IMR-90 (cell line): ENCODE results near the gene CCDC167.

Experiments
- CHD1 ChIP-seq: IDR thresholded peaks from 2 replicates; pipeline ENCODE4 v1.6.1; 2012; ENCODE audit warnings: low read depth, low read length, improper control_type of control experiment
- FOS ChIP-seq: fragments of 150-350 bp; IDR thresholded peaks from 2 replicates; pipeline ENCODE4 v1.6.1; 2016; ENCODE audit warnings: low read depth, low read length
- MAFK ChIP-seq: IDR thresholded peaks from 2 replicates; pipeline ENCODE4 v1.6.1; 2012; ENCODE audit warnings: low read depth, low read length, improper control_type of control experiment
- MAZ ChIP-seq: IDR thresholded peaks from 2 replicates; pipeline ENCODE4 v1.6.1; 2012; ENCODE audit warnings: low read depth, mild to moderate bottlenecking, low read length, improper control_type of control experiment, moderate library complexity, borderline replicate concordance
- MXI1 ChIP-seq: IDR thresholded peaks from 2 replicates; pipeline ENCODE4 v1.6.1; 2012; ENCODE audit warnings: low read depth, mild to moderate bottlenecking, low read length, moderate library complexity, borderline replicate concordance
- POLR2A ChIP-seq: IDR thresholded peaks from 2 replicates; pipeline ENCODE4 v1.6.1; 2012; ENCODE audit warnings: mild to moderate bottlenecking, low read depth, low read length
- RAD21 ChIP-seq: IDR thresholded peaks from 2 replicates; pipeline ENCODE4 v1.6.1; 2012; ENCODE audit warnings: low read length, improper control_type of control experiment
- TF ChIP-seq, protein P1 (sequence below): conservative IDR thresholded peaks from 2 replicates; pipeline ENCODE4 v1.5.1; 2012; ENCODE audit warnings: mild to moderate bottlenecking, low read depth, low read length, improper control_type of control experiment
- TF ChIP-seq, protein P2 (sequence below): fragments of 150-350 bp; IDR thresholded peaks from 2 replicates; pipeline ENCODE4 v1.6.1; 2017; ENCODE audit warnings: mild to moderate bottlenecking, antibody characterized with exemption, low read length, low read depth
- TF ChIP-seq, protein P3 (sequence below): fragments of 150-350 bp; IDR thresholded peaks from 2 replicates; pipeline ENCODE4 v1.6.1; 2016; ENCODE audit warnings: low read depth, mild to moderate bottlenecking, low read length, moderate library complexity, borderline replicate concordance

- no peak for TF ChIP-seq POLR2A
- TF ChIP-seq, protein P1, sequence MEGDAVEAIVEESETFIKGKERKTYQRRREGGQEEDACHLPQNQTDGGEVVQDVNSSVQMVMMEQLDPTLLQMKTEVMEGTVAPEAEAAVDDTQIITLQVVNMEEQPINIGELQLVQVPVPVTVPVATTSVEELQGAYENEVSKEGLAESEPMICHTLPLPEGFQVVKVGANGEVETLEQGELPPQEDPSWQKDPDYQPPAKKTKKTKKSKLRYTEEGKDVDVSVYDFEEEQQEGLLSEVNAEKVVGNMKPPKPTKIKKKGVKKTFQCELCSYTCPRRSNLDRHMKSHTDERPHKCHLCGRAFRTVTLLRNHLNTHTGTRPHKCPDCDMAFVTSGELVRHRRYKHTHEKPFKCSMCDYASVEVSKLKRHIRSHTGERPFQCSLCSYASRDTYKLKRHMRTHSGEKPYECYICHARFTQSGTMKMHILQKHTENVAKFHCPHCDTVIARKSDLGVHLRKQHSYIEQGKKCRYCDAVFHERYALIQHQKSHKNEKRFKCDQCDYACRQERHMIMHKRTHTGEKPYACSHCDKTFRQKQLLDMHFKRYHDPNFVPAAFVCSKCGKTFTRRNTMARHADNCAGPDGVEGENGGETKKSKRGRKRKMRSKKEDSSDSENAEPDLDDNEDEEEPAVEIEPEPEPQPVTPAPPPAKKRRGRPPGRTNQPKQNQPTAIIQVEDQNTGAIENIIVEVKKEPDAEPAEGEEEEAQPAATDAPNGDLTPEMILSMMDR = no peak
- TF ChIP-seq, protein P2, sequence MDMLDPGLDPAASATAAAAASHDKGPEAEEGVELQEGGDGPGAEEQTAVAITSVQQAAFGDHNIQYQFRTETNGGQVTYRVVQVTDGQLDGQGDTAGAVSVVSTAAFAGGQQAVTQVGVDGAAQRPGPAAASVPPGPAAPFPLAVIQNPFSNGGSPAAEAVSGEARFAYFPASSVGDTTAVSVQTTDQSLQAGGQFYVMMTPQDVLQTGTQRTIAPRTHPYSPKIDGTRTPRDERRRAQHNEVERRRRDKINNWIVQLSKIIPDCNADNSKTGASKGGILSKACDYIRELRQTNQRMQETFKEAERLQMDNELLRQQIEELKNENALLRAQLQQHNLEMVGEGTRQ = no peak
- TF ChIP-seq RAD21 = no peak
- no peak for TF ChIP-seq MAFK
- TF ChIP-seq, protein P3, sequence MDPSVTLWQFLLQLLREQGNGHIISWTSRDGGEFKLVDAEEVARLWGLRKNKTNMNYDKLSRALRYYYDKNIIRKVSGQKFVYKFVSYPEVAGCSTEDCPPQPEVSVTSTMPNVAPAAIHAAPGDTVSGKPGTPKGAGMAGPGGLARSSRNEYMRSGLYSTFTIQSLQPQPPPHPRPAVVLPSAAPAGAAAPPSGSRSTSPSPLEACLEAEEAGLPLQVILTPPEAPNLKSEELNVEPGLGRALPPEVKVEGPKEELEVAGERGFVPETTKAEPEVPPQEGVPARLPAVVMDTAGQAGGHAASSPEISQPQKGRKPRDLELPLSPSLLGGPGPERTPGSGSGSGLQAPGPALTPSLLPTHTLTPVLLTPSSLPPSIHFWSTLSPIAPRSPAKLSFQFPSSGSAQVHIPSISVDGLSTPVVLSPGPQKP = no peak
- no peak for TF ChIP-seq MAZ
- no peak for TF ChIP-seq MXI1
- no peak for TF ChIP-seq CHD1
- no peak for TF ChIP-seq FOS
These were observed 16.3 kb downstream of the CCDC167 start for GRCh38 chr6:37483252-37483901.
